ENCODE results near the gene MPV17L2.

DNA sequence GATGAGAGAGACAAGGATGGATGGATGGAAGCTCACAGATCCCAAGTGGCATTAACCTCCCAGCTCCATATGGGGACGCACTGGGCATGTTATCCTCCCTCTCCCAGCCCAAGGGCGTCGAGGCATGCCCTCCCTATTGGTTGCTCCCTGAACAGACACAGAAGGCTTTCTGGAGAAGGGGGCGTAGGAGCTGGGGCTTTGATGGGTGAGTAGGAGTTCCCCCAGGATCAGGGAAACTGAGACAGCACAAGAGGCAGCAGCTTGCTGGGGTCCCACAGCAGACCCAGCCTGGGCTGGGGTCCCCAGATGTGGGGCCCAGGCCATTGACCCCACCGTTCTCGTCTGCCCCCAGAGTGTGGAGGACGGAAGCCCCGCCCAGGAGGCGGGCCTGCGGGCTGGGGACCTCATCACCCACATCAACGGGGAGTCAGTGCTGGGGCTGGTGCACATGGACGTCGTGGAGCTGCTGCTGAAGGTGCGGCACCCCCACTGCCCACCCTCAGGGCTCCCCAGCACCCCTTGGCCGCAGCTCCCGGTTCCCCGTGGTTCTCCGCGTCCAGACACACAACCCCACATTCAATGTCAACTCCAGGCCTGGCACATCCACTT lies 47.5 kb upstream of the MPV17L2 start:
- TF ChIP-seq ZSCAN20 (CRISPR knock-in tag; IDR thresholded peaks at IDR 0.05): no peak
- TF ChIP-seq, protein P1, sequence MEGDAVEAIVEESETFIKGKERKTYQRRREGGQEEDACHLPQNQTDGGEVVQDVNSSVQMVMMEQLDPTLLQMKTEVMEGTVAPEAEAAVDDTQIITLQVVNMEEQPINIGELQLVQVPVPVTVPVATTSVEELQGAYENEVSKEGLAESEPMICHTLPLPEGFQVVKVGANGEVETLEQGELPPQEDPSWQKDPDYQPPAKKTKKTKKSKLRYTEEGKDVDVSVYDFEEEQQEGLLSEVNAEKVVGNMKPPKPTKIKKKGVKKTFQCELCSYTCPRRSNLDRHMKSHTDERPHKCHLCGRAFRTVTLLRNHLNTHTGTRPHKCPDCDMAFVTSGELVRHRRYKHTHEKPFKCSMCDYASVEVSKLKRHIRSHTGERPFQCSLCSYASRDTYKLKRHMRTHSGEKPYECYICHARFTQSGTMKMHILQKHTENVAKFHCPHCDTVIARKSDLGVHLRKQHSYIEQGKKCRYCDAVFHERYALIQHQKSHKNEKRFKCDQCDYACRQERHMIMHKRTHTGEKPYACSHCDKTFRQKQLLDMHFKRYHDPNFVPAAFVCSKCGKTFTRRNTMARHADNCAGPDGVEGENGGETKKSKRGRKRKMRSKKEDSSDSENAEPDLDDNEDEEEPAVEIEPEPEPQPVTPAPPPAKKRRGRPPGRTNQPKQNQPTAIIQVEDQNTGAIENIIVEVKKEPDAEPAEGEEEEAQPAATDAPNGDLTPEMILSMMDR (IDR thresholded peaks at IDR 0.05): no peak
- TF ChIP-seq SREBF2 (IDR thresholded peaks at IDR 0.05): no peak
- no peak for TF ChIP-seq EP300 (IDR thresholded peaks at IDR 0.05)
- TF ChIP-seq MAZ (IDR thresholded peaks at IDR 0.05; ENCODE audit: borderline replicate concordance, low read depth, low read length): no peak
- TF ChIP-seq MAX (IDR thresholded peaks at IDR 0.05): no peak
- no peak for TF ChIP-seq POLR2A (IDR thresholded peaks at IDR 0.05; ENCODE audit: low read length)
- TF ChIP-seq ZC3H11A (IDR thresholded peaks at IDR 0.05): no peak

Measured in A549 (cell line).